Neural cell (in vitro differentiated cells): Measurements from ENCODE around the gene CRIP1. TPM values are rescaled to one million over a fixed set of nuclear protein-coding genes. Genes with fewer than 3 reads are reported as not detected.

Source experiments
- H2AFZ ChIP-seq: fragments of 200-600, 300-800 bp; sonication (generic), shearing (Covaris generic); 2 replicates; pipeline ENCODE4 v1.6.0; 2014; ENCODE audit warnings: low read depth, mild to moderate bottlenecking, antibody characterized with exemption, low read length, moderate library complexity
- H3F3A ChIP-seq: fragments of 200-600 bp; shearing (Covaris generic); 2 replicates; pipeline ENCODE4 v1.6.1; 2016; ENCODE audit warnings: mild to moderate bottlenecking, moderate library complexity, mixed read lengths, antibody characterized with exemption, low read length; ENCODE audit not compliant: insufficient read depth, poor library complexity, severe bottlenecking
- H3K27ac ChIP-seq: fragments of 200-600, 300-800 bp; sonication (generic), shearing (Covaris generic); 2 replicates; pipeline ENCODE4 v1.5.1; 2014; ENCODE audit warnings: mild to moderate bottlenecking, low read length, moderate library complexity
- H3K27me3 ChIP-seq: fragments of 300-800, 200-600 bp; sonication (generic), shearing (Covaris generic); 2 replicates; pipeline ENCODE4 v1.6.0; 2014; ENCODE audit warnings: mild to moderate bottlenecking, low read depth, low read length, moderate library complexity; ENCODE audit not compliant: insufficient read depth
- H3K36me3 ChIP-seq: fragments of 300-800, 200-600 bp; sonication (generic), shearing (Covaris generic); 2 replicates; pipeline ENCODE4 v1.5.1; 2014; ENCODE audit warnings: mild to moderate bottlenecking, antibody characterized with exemption, low read length, moderate library complexity; ENCODE audit not compliant: insufficient read depth
- H3K4me2 ChIP-seq: fragments of 300-800, 200-600 bp; sonication (generic), shearing (Covaris generic); 2 replicates; pipeline ENCODE4 v1.6.0; 2014; ENCODE audit warnings: mild to moderate bottlenecking, low read length
- H3K4me3 ChIP-seq: fragments of 300-800, 200-600 bp; sonication (generic), shearing (Covaris generic); 2 replicates; pipeline ENCODE4 v1.5.1; 2014; ENCODE audit warnings: mild to moderate bottlenecking, low read length, moderate library complexity
- H3K79me2 ChIP-seq: fragments of 200-600 bp; shearing (Covaris generic); replicated peaks from 2 replicates; pipeline ENCODE4 v1.6.0; 2014; ENCODE audit warnings: mild to moderate bottlenecking, low read length, moderate library complexity; ENCODE audit not compliant: insufficient read depth
- H3K9ac ChIP-seq: fragments of 300-800, 200-600 bp; sonication (generic), shearing (Covaris generic); 2 replicates; pipeline ENCODE4 v1.6.1; 2016; ENCODE audit warnings: mild to moderate bottlenecking, low read length, mixed read lengths
- H3K9me2 ChIP-seq: fragments of 200-600 bp; shearing (Covaris generic); 2 replicates; pipeline ENCODE4 v1.6.1; 2016; ENCODE audit warnings: mild to moderate bottlenecking, low read length, mixed read lengths; ENCODE audit not compliant: insufficient read depth
- H3K9me3 ChIP-seq: fragments of 200-600, 300-800 bp; sonication (generic), shearing (Covaris generic); 2 replicates; pipeline ENCODE4 v1.6.1; 2016; ENCODE audit warnings: mild to moderate bottlenecking, mixed run types, low read length, moderate library complexity, mixed read lengths
- H4K20me1 ChIP-seq: fragments of 200-600 bp; shearing (Covaris generic); 2 replicates; pipeline ENCODE4 v1.6.1; 2016; ENCODE audit warnings: mild to moderate bottlenecking, mixed run types; ENCODE audit not compliant: insufficient read depth
- CTCF ChIP-seq: fragments of 450-650 bp; IDR thresholded peaks from 2 replicates; pipeline ENCODE4 v1.5.1; 2014; ENCODE audit warnings: antibody characterized with exemption, mild to moderate bottlenecking, moderate library complexity; ENCODE audit not compliant: poor library complexity, severe bottlenecking
- EP300 ChIP-seq: fragments of 450-650 bp; conservative IDR thresholded peaks from 2 replicates; pipeline ENCODE4 v1.6.1; 2014; ENCODE audit warnings: antibody characterized with exemption, mild to moderate bottlenecking, moderate library complexity; ENCODE audit not compliant: poor library complexity, severe bottlenecking
- EZH2 ChIP-seq: fragments of 200-600, 300-800 bp; shearing (Covaris generic), sonication (generic); IDR thresholded peaks from 2 replicates; pipeline ENCODE4 v1.6.1; 2014; ENCODE audit warnings: antibody characterized with exemption, low read length, borderline replicate concordance, mild to moderate bottlenecking; ENCODE audit not compliant: insufficient read depth, poor library complexity, severe bottlenecking
- MXI1 ChIP-seq: fragments of 450-650 bp; conservative IDR thresholded peaks from 2 replicates; pipeline ENCODE4 v1.6.1; 2014; ENCODE audit warnings: antibody characterized with exemption, mild to moderate bottlenecking; ENCODE audit not compliant: poor library complexity, severe bottlenecking
- POLR2AphosphoS5 ChIP-seq: IDR thresholded peaks from 2 replicates; pipeline ENCODE4 v1.6.1; 2012
- REST ChIP-seq: IDR thresholded peaks from 2 replicates; pipeline ENCODE4 v1.6.1; 2012; ENCODE audit warnings: borderline replicate concordance
- SMC3 ChIP-seq: fragments of 450-650 bp; conservative IDR thresholded peaks from 2 replicates; pipeline ENCODE4 v1.6.1; 2014; ENCODE audit warnings: antibody characterized with exemption, mild to moderate bottlenecking, moderate library complexity; ENCODE audit not compliant: poor library complexity
- TAF1 ChIP-seq: IDR thresholded peaks from 2 replicates; pipeline ENCODE4 v1.6.1; 2012; ENCODE audit warnings: low read depth
- polyA plus RNA-seq: library from polyadenylated mRNA; depleted of rRNA; stranded (reverse); fragments of >200 nt; gene quantifications from 2 replicates; pipeline ENCODE4 v1.2.3, GENCODE V29; 2014

The CRIP1 gene
- polyA plus RNA-seq, 1 donor from 2014 or later = 0.58 TPM

- Histone ChIP-seq H3K4me2 (no peak overlapping the region), H4K20me1 (no peaks in the 10 kb centered on the region), H3K9me2 (no peaks in the 10 kb centered on the region), H3K27me3 (no peaks in the 10 kb centered on the region), H2AFZ (no peak overlapping the region), H3K4me3 (no peak overlapping the region), H3K9ac (no peak overlapping the region), H3K79me2 (no peaks in the 10 kb centered on the region), H3F3A (no peaks in the 10 kb centered on the region), H3K27ac (no peak overlapping the region), H3K36me3 (no peaks in the 10 kb centered on the region), H3K9me3 (no peaks in the 10 kb centered on the region)
- TF ChIP-seq MXI1 = no peak
Observed at GRCh38 chr14:105534586-105534985, 47.9 kb downstream of the CRIP1 start.

- no peaks in the 10 kb centered on the region for H4K20me1 ChIP-seq
- TF ChIP-seq CTCF (no peak), REST (no peak), TAF1 (no peak), SMC3 (no peak), EP300 (no peak), EZH2 (no peak), MXI1 (no peak), POLR2AphosphoS5 (no peak)
- H2AFZ ChIP-seq = no peak overlapping the region
- no peak overlapping the region for H3K4me2 ChIP-seq
- H3K9me3 ChIP-seq = no peaks in the 10 kb centered on the region
- H3K9me2 ChIP-seq = no peaks in the 10 kb centered on the region
- H3K9ac ChIP-seq = no peak overlapping the region
- no peaks in the 10 kb centered on the region for H3K36me3 ChIP-seq
- H3K4me3 ChIP-seq = no peak overlapping the region
- H3K27ac ChIP-seq = no peak overlapping the region
- no peaks in the 10 kb centered on the region for H3K79me2 ChIP-seq
- H3F3A ChIP-seq = no peaks in the 10 kb centered on the region
- H3K27me3 ChIP-seq = no peaks in the 10 kb centered on the region
Observed at GRCh38 chr14:105536051-105536450, 49.4 kb downstream of the CRIP1 start.
